Stomach smooth muscle (tissue), 2 donors: ENCODE data around the gene C1QTNF7.

Experiments used
- H3K27ac ChIP-seq: one replicate; pipeline ENCODE4 v1.7.0; 2013; ENCODE audit warnings: mild to moderate bottlenecking, low read length, inconsistent platforms
- H3K27me3 ChIP-seq, 2 donors: one replicate each; pipeline ENCODE4 v1.7.0; 2013; ENCODE audit warnings: low read length in 2 of 2; ENCODE audit not compliant: insufficient read depth in 2 of 2, control insufficient read depth in 1 of 2
- H3K36me3 ChIP-seq, 2 donors: one replicate each; pipeline ENCODE4 v1.7.0; 2013; ENCODE audit warnings: low read length in 2 of 2; ENCODE audit not compliant: control insufficient read depth in 2 of 2, insufficient read depth in 2 of 2
- H3K4me1 ChIP-seq: one replicate; pipeline ENCODE4 v1.7.0; 2013; ENCODE audit warnings: low read length; ENCODE audit not compliant: control insufficient read depth, insufficient read depth
- H3K4me3 ChIP-seq, 2 donors: one replicate each; pipeline ENCODE4 v1.7.0; 2013; ENCODE audit warnings: low read length in 2 of 2
- H3K9ac ChIP-seq, 2 donors: one replicate each; pipeline ENCODE4 v1.7.0; 2013; ENCODE audit warnings: low read length in 2 of 2, mild to moderate bottlenecking in 1 of 2
- H3K9me3 ChIP-seq, 2 donors: one replicate each; pipeline ENCODE4 v1.7.0; 2013; ENCODE audit warnings: low read length in 2 of 2; ENCODE audit not compliant: control insufficient read depth in 2 of 2
- donor health status: healthy.
- donor health status: Pancreatic carcinoma.

The C1QTNF7 gene

GRCh38 chr4:15481961-15482745 is 54.3 kb downstream of the C1QTNF7 start:
- H3K27me3 ChIP-seq, result no peaks in the 10 kb centered on the region
- H3K4me1 ChIP-seq, result peaks cover 24% of the 10 kb centered on the region
- no peak overlapping the region for H3K4me3 ChIP-seq
- no peaks in the 10 kb centered on the region for H3K9me3 ChIP-seq
- H3K27ac ChIP-seq, result peak overlapping the region; percentile 19
- peaks cover 26 to 30% of the 10 kb centered on the region in 2 donors for H3K36me3 ChIP-seq
- no peak overlapping the region for H3K9ac ChIP-seq

DNA sequence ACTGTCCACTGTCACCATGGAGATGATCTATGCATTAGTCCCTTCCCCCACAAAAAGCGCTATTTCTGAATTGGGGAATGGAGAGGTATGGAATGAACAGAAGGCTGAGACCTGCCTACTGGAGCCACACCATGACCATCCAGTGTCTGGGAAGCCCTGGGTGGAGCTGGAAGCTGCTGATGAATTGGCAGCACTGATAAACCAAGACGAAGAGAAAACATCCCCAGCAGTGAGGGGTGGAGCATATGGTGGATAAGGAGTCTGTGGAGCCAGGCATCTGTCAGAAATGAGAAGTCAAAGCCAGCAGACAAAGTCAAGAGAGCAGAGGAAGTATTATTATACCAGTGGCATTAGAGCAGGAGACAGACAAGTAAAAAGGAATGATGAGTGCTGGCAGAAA is 55.0 kb downstream of the C1QTNF7 start:
- Histone ChIP-seq H3K27ac (no peak overlapping the region), H3K4me3 (no peak overlapping the region), H3K27me3 (no peaks in the 10 kb centered on the region), H3K9ac (no peak overlapping the region), H3K9me3 (no peaks in the 10 kb centered on the region), H3K4me1 (peaks cover 24% of the 10 kb centered on the region), H3K36me3 (peaks cover 26 to 28% of the 10 kb centered on the region in 2 donors)

DNA sequence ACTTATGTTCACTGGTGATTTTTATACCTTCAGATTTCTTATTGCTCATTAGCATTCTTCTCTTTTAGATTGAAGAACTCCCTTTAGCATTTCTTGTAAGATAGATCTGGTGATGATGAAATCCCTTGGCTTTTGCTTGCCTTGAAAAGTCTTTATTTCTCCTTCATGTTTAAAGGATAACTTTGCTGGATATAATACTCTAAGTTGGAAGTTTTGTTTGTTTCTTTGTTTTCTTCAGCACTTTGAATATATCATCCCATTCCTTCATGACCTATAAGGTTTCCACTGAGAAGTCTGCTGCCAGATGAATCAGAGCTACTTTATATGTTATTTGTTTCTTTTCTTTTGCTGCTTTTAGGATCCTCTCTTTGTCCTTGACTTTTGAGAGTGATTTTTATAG is 60.3 kb downstream of the C1QTNF7 start:
- Histone ChIP-seq H3K27ac (no peak overlapping the region), H3K36me3 (peaks cover 13 to 16% of the 10 kb centered on the region in 2 donors), H3K9me3 (peaks cover 0 to 4% of the 10 kb centered on the region in 2 donors), H3K27me3 (no peaks in the 10 kb centered on the region), H3K4me3 (no peak overlapping the region), H3K9ac (no peak overlapping the region), H3K4me1 (no peaks in the 10 kb centered on the region)

DNA sequence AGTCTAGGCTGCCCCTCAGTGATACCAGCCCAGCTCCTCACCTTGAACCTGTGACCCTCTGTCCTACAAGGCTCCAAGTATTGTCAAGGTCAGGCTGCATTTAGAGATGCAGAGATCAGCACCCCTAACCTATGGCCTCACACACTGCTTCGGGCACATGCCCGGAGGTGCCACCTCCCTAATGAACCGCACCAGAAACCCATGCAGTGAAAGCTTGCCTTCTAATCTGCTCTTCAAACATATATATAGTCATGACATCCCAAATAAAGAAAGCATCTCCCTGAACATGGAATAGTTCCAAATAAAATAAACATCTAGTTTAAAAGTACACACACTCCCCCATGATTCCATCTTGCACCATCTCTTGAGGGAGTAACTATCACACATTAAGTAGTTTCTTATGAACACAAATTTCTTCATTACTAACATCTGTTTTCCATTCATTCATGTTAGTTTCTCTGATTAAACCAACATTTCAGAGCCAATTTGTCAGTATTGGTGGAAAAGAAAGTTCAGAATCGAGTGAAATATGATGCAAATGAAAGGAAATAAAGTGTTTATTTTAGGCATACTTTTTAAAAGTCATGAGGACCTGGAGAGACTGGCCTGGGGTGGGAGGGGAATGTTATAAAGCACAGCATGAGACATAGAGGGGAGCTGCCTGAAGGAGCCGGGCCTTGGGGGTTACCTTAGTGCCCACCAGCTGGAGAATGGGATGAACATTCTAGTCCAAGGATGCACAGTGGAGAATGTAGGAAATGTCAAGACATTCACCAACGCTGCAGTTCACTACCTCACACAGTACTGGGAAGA is 61.0 kb downstream of the C1QTNF7 start:
- peaks cover 0 to 4% of the 10 kb centered on the region in 2 donors for H3K9me3 ChIP-seq
- H3K27ac ChIP-seq, result no peak overlapping the region
- no peaks in the 10 kb centered on the region for H3K4me1 ChIP-seq
- H3K9ac ChIP-seq, result no peak overlapping the region
- no peak overlapping the region for H3K4me3 ChIP-seq
- peaks cover 10 to 13% of the 10 kb centered on the region in 2 donors for H3K36me3 ChIP-seq
- no peaks in the 10 kb centered on the region for H3K27me3 ChIP-seq

DNA sequence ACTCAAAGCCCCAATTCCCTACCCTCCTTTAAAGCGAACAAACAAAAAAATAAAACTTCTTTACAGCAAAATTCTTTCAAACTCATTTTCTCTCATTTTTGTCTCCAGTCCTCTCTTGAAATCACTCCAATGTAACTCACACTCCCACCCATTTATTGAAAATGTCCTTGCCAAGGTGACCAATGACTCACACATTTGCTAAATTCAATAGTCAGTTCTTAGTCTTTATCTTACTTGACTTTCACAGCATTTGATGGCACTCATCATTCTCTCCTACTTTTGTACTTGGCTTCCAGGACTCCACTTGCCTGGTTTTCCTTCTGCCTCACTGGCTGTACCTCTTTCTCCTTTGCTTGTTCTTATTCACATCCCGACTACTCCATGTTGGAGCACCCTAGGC is 61.7 kb downstream of the C1QTNF7 start:
- peaks cover 0 to 4% of the 10 kb centered on the region in 2 donors for H3K9me3 ChIP-seq
- H3K36me3 ChIP-seq, result peaks cover 6 to 11% of the 10 kb centered on the region in 2 donors
- H3K9ac ChIP-seq, result no peak overlapping the region
- no peaks in the 10 kb centered on the region for H3K4me1 ChIP-seq
- H3K4me3 ChIP-seq, result no peak overlapping the region
- H3K27ac ChIP-seq, result no peak overlapping the region
- H3K27me3 ChIP-seq, result no peaks in the 10 kb centered on the region

- H3K4me1 ChIP-seq, result no peaks in the 10 kb centered on the region
- H3K27ac ChIP-seq, result no peak overlapping the region
- H3K27me3 ChIP-seq, result no peaks in the 10 kb centered on the region
- H3K9me3 ChIP-seq, result peaks cover 2 to 3% of the 10 kb centered on the region in 2 donors
- H3K9ac ChIP-seq, result no peak overlapping the region
- H3K4me3 ChIP-seq, result no peak overlapping the region
- peaks cover 2 to 4% of the 10 kb centered on the region in 2 donors for H3K36me3 ChIP-seq
Measured at GRCh38 chr4:15493411-15493810, 65.6 kb downstream of the C1QTNF7 start.

DNA sequence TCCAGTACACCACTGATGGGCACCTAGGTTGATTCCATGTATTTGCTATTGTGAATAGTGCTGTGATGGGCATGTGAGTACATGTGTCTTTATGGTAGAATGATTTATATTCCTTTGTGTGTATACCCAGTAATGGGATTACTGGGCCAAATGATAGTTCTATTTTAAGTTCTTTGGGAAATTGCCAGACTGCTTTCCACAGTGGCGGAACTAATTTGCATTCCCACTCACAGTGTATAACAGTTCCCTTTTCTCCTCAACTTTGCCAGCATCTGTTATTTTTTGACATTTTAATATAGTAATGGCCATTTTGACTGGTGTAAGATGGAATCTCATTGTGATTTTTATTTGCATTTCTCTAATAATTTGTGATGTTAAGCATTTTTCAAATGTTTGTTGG is 67.8 kb downstream of the C1QTNF7 start:
- peaks cover 0 to 2% of the 10 kb centered on the region in 2 donors for H3K36me3 ChIP-seq
- H3K4me3 ChIP-seq, result no peak overlapping the region
- H3K4me1 ChIP-seq, result no peaks in the 10 kb centered on the region
- H3K27ac ChIP-seq, result no peak overlapping the region
- H3K9ac ChIP-seq, result no peak overlapping the region
- H3K9me3 ChIP-seq, result peaks cover 0 to 3% of the 10 kb centered on the region in 2 donors
- H3K27me3 ChIP-seq, result no peaks in the 10 kb centered on the region
